Fibroblast of lung (primary cell): ENCODE measurements around the gene G6PC3. TPM values are rescaled to one million over a fixed set of nuclear protein-coding genes. Genes with fewer than 3 reads are reported as not detected.

Source experiments
- DNase-seq, 2 donors: peaks; one replicate each; pipeline versions ENCODE4 v3.0.0 to v3.0.0-alpha.2; 2010; ENCODE audit warnings: low read depth in 2 of 2
- H2AFZ ChIP-seq: 2 replicates; pipeline ENCODE4 v1.5.1; 2012; ENCODE audit warnings: low read length, control low read depth, inconsistent platforms
- H3K27ac ChIP-seq: 2 replicates; pipeline ENCODE4 v1.5.1; 2011; ENCODE audit warnings: low read length, control low read depth; ENCODE audit not compliant: insufficient read depth
- H3K27me3 ChIP-seq: 2 replicates; pipeline ENCODE4 v1.5.1; 2011; ENCODE audit warnings: mild to moderate bottlenecking, low read length; ENCODE audit not compliant: control insufficient read depth, insufficient read depth
- H3K36me3 ChIP-seq: 2 replicates; pipeline ENCODE4 v1.5.1; 2011; ENCODE audit warnings: low read length; ENCODE audit not compliant: control insufficient read depth, insufficient read depth
- H3K4me1 ChIP-seq: 2 replicates; pipeline ENCODE4 v1.5.1; 2011; ENCODE audit warnings: low read length; ENCODE audit not compliant: control insufficient read depth, insufficient read depth; ENCODE audit errors: extremely low read depth
- H3K4me2 ChIP-seq: 2 replicates; pipeline ENCODE4 v1.5.1; 2011; ENCODE audit warnings: low read length, control low read depth; ENCODE audit not compliant: insufficient read depth; ENCODE audit errors: extremely low read depth
- H3K4me3 ChIP-seq, 4 experiments: fragments of 200-600 bp in 1 of 4; sonication (generic) in 1 of 4; replicated peaks in 1 of 4; 2 replicates each; pipeline ENCODE4 v1.5.1; 2011 to 2016; ENCODE audit warnings: low read length in 4 of 4, low read depth in 3 of 4, mild to moderate bottlenecking in 3 of 4, control low read depth in 2 of 4, inconsistent platforms in 1 of 4, mixed read lengths in 1 of 4; ENCODE audit not compliant: insufficient read depth in 1 of 4; ENCODE audit errors: control extremely low read depth in 1 of 4
- H3K79me2 ChIP-seq: 2 replicates; pipeline ENCODE4 v1.5.1; 2012; ENCODE audit warnings: mild to moderate bottlenecking, low read length, inconsistent platforms; ENCODE audit not compliant: control insufficient read depth, insufficient read depth
- H3K9ac ChIP-seq: 2 replicates; pipeline ENCODE4 v1.5.1; 2011; ENCODE audit warnings: mild to moderate bottlenecking, low read length, control low read depth; ENCODE audit not compliant: insufficient read depth
- H3K9me3 ChIP-seq: 2 replicates; pipeline ENCODE4 v1.5.1; 2012; ENCODE audit warnings: low read depth, low read length; ENCODE audit not compliant: control insufficient read depth, insufficient read depth
- H4K20me1 ChIP-seq: 2 replicates; pipeline ENCODE4 v1.5.1; 2011; ENCODE audit warnings: low read length; ENCODE audit not compliant: control insufficient read depth, insufficient read depth; ENCODE audit errors: extremely low read depth
- EZH2 ChIP-seq: IDR thresholded peaks from 2 replicates; pipeline ENCODE4 v1.5.1; 2012; ENCODE audit warnings: low read length, control low read depth, mild to moderate bottlenecking; ENCODE audit errors: missing control alignments
- polyA plus RNA-seq, 2 donors: library from polyadenylated mRNA; depleted of rRNA in 1 of 2; stranded (reverse) in 1 of 2; unstranded in 1 of 2; fragments of >200 nt; gene quantifications; 2 replicates each; pipeline ENCODE4 v1.2.1, GENCODE V29; 2011 to 2012; ENCODE audit warnings: missing spikeins in 1 of 2
- total RNA-seq: library from RNA; depleted of rRNA; stranded (reverse); fragments of >200 nt; gene quantifications from 2 replicates; pipeline ENCODE4 v1.2.1, GENCODE V29; 2014
- TF ChIP-seq, protein P1 (sequence below), 2 donors: IDR thresholded peaks in 1 of 2; conservative IDR thresholded peaks in 1 of 2; 1 replicate in 1 of 2; 2 replicates in 1 of 2; pipeline ENCODE4 v1.5.1; 2011 to 2012; ENCODE audit warnings: low read length in 2 of 2, control low read depth in 1 of 2, inconsistent platforms in 1 of 2, low read depth in 1 of 2, mild to moderate bottlenecking in 1 of 2

Gene G6PC3
- total and polyA plus RNA-seq, 2 donors (not counting 1 experiment from before 2014, with no cell fraction given): 40.0 to 76.1 TPM

DNA sequence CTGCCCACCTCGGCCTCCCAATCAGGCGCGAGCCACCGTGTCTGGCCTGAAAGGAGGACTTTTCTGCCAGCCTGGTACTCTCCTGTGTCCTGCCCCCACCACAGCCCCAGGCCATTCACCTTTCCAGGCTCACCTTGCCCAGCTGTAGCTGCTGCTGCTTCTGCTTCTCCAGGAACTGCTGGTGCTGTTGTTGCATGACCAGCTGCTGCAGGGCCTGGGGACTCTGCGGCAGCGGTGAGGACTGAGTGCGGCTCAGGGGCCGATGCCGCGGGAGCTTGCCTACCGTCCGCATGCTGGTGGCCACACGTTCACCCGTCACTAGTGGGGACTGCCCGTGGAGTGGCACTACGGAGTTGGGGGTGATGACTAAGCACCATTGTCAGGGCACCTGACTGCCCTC lies 17.7 kb downstream of the G6PC3 start:
- peaks cover 16% of the 10 kb centered on the region for H3K4me1 ChIP-seq
- H3K4me3 ChIP-seq: no peak overlapping the region
- H3K36me3 ChIP-seq: peaks cover 25% of the 10 kb centered on the region
- no peaks in the 10 kb centered on the region for H3K79me2 ChIP-seq
- H3K9me3 ChIP-seq: no peaks in the 10 kb centered on the region
- TF ChIP-seq, protein P1, sequence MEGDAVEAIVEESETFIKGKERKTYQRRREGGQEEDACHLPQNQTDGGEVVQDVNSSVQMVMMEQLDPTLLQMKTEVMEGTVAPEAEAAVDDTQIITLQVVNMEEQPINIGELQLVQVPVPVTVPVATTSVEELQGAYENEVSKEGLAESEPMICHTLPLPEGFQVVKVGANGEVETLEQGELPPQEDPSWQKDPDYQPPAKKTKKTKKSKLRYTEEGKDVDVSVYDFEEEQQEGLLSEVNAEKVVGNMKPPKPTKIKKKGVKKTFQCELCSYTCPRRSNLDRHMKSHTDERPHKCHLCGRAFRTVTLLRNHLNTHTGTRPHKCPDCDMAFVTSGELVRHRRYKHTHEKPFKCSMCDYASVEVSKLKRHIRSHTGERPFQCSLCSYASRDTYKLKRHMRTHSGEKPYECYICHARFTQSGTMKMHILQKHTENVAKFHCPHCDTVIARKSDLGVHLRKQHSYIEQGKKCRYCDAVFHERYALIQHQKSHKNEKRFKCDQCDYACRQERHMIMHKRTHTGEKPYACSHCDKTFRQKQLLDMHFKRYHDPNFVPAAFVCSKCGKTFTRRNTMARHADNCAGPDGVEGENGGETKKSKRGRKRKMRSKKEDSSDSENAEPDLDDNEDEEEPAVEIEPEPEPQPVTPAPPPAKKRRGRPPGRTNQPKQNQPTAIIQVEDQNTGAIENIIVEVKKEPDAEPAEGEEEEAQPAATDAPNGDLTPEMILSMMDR (conservative IDR thresholded peaks at IDR 0.05 in 1 of 2, IDR thresholded peaks at IDR 0.05 in 1 of 2; ENCODE audit: low read depth in 1 of 2, low read length in 2 of 2): no peak
- TF ChIP-seq EZH2: no peak
- H3K27me3 ChIP-seq: no peaks in the 10 kb centered on the region
- no peaks in the 10 kb centered on the region for H4K20me1 ChIP-seq
- no peak for DNase-seq
- H3K4me2 ChIP-seq: no peak overlapping the region
- no peak overlapping the region for H3K9ac ChIP-seq
- no peak overlapping the region for H2AFZ ChIP-seq
- H3K27ac ChIP-seq: no peak overlapping the region

DNA sequence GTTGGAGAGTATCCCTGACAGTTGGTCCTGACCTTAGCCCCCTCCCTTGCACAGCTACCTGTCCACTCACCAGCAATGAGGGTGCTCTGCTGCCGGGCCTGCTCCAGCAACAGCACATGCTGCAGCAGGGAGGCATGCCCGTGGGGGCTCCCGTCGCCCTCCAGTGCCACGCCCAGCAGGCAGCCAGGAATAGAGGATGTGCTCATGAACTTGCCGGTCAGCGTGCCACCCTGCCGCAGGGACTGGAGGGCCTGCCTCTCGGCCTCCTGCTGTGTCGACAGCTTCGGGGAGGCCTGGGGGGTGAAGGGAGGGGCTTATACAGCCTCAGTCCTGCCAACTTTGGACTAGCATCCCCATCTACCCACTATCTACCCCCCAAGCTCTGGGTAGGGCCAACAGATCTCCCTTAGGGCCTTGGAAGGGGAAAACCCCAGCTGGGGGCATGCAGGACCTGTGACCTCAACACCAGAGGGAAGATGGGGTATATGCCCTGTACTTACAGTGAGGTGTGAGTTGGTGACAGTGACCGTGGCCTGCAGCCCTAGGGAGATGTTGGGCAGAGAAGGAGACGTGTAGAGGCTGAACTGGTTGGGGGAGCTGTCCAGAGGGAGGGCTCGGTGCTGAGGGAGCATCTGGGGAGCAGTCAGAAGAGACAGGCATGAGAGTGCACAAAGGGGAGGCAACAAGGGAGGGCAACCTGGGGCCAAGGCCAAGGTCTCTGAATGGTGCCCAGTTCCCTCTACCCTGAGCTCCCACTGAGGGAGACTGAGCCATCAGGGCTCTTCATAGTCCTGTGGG lies 20.9 kb downstream of the G6PC3 start:
- H3K9ac ChIP-seq: no peak overlapping the region
- peaks cover 15% of the 10 kb centered on the region for H3K36me3 ChIP-seq
- no peak overlapping the region for H3K27ac ChIP-seq
- no peaks in the 10 kb centered on the region for H4K20me1 ChIP-seq
- H3K79me2 ChIP-seq: no peaks in the 10 kb centered on the region
- H3K4me3 ChIP-seq: no peak overlapping the region
- H3K4me1 ChIP-seq: peaks cover 19% of the 10 kb centered on the region
- no peaks in the 10 kb centered on the region for H3K27me3 ChIP-seq
- no peaks in the 10 kb centered on the region for H3K9me3 ChIP-seq
- no peak for TF ChIP-seq EZH2
- TF ChIP-seq, protein P1 (conservative IDR thresholded peaks at IDR 0.05 in 1 of 2, IDR thresholded peaks at IDR 0.05 in 1 of 2; ENCODE audit: low read depth in 1 of 2, low read length in 2 of 2): no peak
- H2AFZ ChIP-seq: no peak overlapping the region
- H3K4me2 ChIP-seq: no peak overlapping the region
- DNase-seq: no peak

DNA sequence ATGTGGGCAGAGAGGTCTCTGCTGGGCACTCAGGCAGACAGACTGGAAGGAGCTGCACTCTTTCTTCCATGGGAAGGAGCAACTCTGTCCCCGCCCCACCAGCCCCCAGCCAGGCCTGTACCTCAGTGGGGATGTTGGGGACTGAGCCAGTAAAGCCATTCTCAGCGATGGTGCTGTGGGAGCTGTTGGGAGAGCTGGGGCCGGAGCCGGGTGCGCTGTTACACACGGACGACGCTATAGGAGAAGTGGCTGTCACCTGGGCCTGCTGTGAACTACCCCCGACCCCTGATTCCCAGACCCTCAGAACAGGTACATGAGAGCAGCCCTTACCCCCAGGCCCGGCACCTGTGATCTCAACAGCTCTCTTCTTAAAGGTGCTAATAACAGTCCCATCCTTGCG lies 21.5 kb downstream of the G6PC3 start:
- H3K4me1 ChIP-seq: peaks cover 17% of the 10 kb centered on the region
- H4K20me1 ChIP-seq: no peaks in the 10 kb centered on the region
- H3K27me3 ChIP-seq: no peaks in the 10 kb centered on the region
- TF ChIP-seq, protein P1 (conservative IDR thresholded peaks at IDR 0.05 in 1 of 2, IDR thresholded peaks at IDR 0.05 in 1 of 2; ENCODE audit: low read depth in 1 of 2, low read length in 2 of 2): no peak
- no peak for TF ChIP-seq EZH2
- DNase-seq: no peak
- no peak overlapping the region for H3K27ac ChIP-seq
- H2AFZ ChIP-seq: no peak overlapping the region
- H3K9me3 ChIP-seq: no peaks in the 10 kb centered on the region
- no peak overlapping the region for H3K4me2 ChIP-seq
- H3K79me2 ChIP-seq: peaks cover under 1% of the 10 kb centered on the region
- no peak overlapping the region for H3K4me3 ChIP-seq
- no peak overlapping the region for H3K9ac ChIP-seq
- H3K36me3 ChIP-seq: peaks cover 13% of the 10 kb centered on the region
